HepG2 (cell line): ENCODE measurements around the gene VASN. TPM values are rescaled to one million over a fixed set of nuclear protein-coding genes. Genes with fewer than 3 reads are reported as not detected.
A peak's percentile ranks its signal among the peaks of the same experiment; 100 is the strongest.

Experiments
- AKAP8 ChIP-seq: sonication (generic); formaldehyde crosslinking; IDR thresholded peaks from 2 replicates; pipeline ENCODE4 v1.5.1; 2020; ENCODE audit warnings: mild to moderate bottlenecking, missing genetic modification reagents
- BCL6 ChIP-seq: IDR thresholded peaks from 2 replicates; pipeline ENCODE4 v1.6.1; 2016; ENCODE audit warnings: missing genetic modification reagents, missing compliant biosample characterization
- CENPT ChIP-seq: sonication (generic); formaldehyde crosslinking; IDR thresholded peaks from 2 replicates; pipeline ENCODE4 v1.8.0; 2022; ENCODE audit warnings: low read depth, mild to moderate bottlenecking, moderate library complexity, missing genetic modification reagents
- CREB3 ChIP-seq: sonication (generic); formaldehyde crosslinking; IDR thresholded peaks from 2 replicates; pipeline ENCODE4 v1.5.0; 2020; ENCODE audit warnings: missing genetic modification reagents
- HMGXB4 ChIP-seq, 2 experiments: sonication (generic) in 1 of 2; formaldehyde crosslinking in 1 of 2; IDR thresholded peaks; 2 replicates each; pipeline versions ENCODE4 v1.4.0 to v1.6.1; 2018 to 2020; ENCODE audit warnings: missing genetic modification reagents in 2 of 2, borderline replicate concordance in 1 of 2, low read depth in 1 of 2, mild to moderate bottlenecking in 1 of 2, missing biosample characterization in 1 of 2
- IRF9 ChIP-seq: sonication (generic); formaldehyde crosslinking; IDR thresholded peaks from 2 replicates; pipeline ENCODE4 v1.8.0; 2022; ENCODE audit warnings: missing genetic modification reagents, mild to moderate bottlenecking, borderline replicate concordance
- MTERF4 ChIP-seq: sonication (generic); formaldehyde crosslinking; IDR thresholded peaks from 2 replicates; pipeline ENCODE4 v1.8.0; 2023; ENCODE audit warnings: mild to moderate bottlenecking, missing genetic modification reagents
- NCOR1 ChIP-seq: fragments of 200-600 bp; sonication (generic); IDR thresholded peaks from 2 replicates; pipeline ENCODE4 v1.7.0; 2017; ENCODE audit warnings: antibody characterized with exemption, low read length, borderline replicate concordance
- NR2C2 ChIP-seq: sonication (generic); formaldehyde crosslinking; IDR thresholded peaks from 2 replicates; pipeline ENCODE4 v1.4.0; 2020; ENCODE audit warnings: missing genetic modification reagents, mild to moderate bottlenecking, moderate library complexity, borderline replicate concordance
- POGZ ChIP-seq: sonication (generic); formaldehyde crosslinking; IDR thresholded peaks from 2 replicates; pipeline ENCODE4 v1.4.0; 2020; ENCODE audit warnings: mild to moderate bottlenecking, missing genetic modification reagents
- RARA ChIP-seq: IDR thresholded peaks from 2 replicates; pipeline ENCODE4 v1.6.1; 2016; ENCODE audit warnings: missing genetic modification reagents, missing compliant biosample characterization
- SOX5 ChIP-seq: IDR thresholded peaks from 2 replicates; pipeline ENCODE4 v1.6.1; 2016; ENCODE audit warnings: borderline replicate concordance
- SPEN ChIP-seq: sonication (generic); formaldehyde crosslinking; IDR thresholded peaks from 2 replicates; pipeline ENCODE4 v1.5.1; 2020; ENCODE audit warnings: low read depth, mild to moderate bottlenecking, missing genetic modification reagents
- U2AF1 ChIP-seq: fragments of 200-400 bp; formaldehyde crosslinking; optimal IDR thresholded peaks from 2 replicates; pipeline ENCODE3; 2017; ENCODE audit warnings: mild to moderate bottlenecking, low read depth, low read length
- ZBTB25 ChIP-seq: IDR thresholded peaks from 2 replicates; pipeline ENCODE4 v1.6.1; 2018; ENCODE audit warnings: missing genetic modification reagents
- ZBTB38 ChIP-seq: sonication (generic); formaldehyde crosslinking; IDR thresholded peaks from 2 replicates; pipeline ENCODE4 v1.5.1; 2020; ENCODE audit warnings: mild to moderate bottlenecking, missing genetic modification reagents
- ZC3H13 ChIP-seq: sonication (generic); formaldehyde crosslinking; IDR thresholded peaks from 2 replicates; pipeline ENCODE4 v1.8.1; 2023; ENCODE audit warnings: mild to moderate bottlenecking, missing genetic modification reagents, moderate library complexity
- ZFY ChIP-seq: sonication (generic); formaldehyde crosslinking; IDR thresholded peaks from 2 replicates; pipeline ENCODE4 v1.4.0; 2020; ENCODE audit warnings: missing genetic modification reagents
- ZNF563 ChIP-seq: sonication (generic); formaldehyde crosslinking; IDR thresholded peaks from 2 replicates; pipeline ENCODE4 v1.8.0; 2022; ENCODE audit warnings: mild to moderate bottlenecking, moderate library complexity, missing genetic modification reagents
- ZNF567 ChIP-seq: sonication (generic); formaldehyde crosslinking; IDR thresholded peaks from 2 replicates; pipeline ENCODE4 v1.8.1; 2023; ENCODE audit warnings: mild to moderate bottlenecking, missing genetic modification reagents, borderline replicate concordance
- ZNF644 ChIP-seq: IDR thresholded peaks from 2 replicates; pipeline ENCODE4 v1.6.1; 2016; ENCODE audit warnings: low read depth
- polyA plus RNA-seq, 8 experiments: library from polyadenylated mRNA; depleted of rRNA in 3 of 8; stranded (reverse) in 7 of 8; unstranded in 1 of 8; fragments of >200 nt; fragmentation: Illumina TruSeq in 4 of 8; extraction: Trizol in 4 of 8; gene quantifications; 2 replicates each; pipeline versions ENCODE4 v1.2.1 to v1.2.3, GENCODE V29; 2011 to 2016; ENCODE audit warnings: low read depth in 4 of 8, missing spikeins in 1 of 8, mixed read lengths in 1 of 8; ENCODE audit not compliant: insufficient read depth in 1 of 8
- total RNA-seq, 5 experiments: library from RNA; depleted of rRNA; stranded (reverse); fragments of >200 nt; fragmentation: Illumina TruSeq; extraction: Trizol; gene quantifications; 2 replicates each; pipeline ENCODE4 v1.2.3, GENCODE V29; 2016; ENCODE audit warnings: low read depth in 1 of 5
- TF ChIP-seq, protein P1 (sequence below): sonication (generic); formaldehyde crosslinking; IDR thresholded peaks from 2 replicates; pipeline ENCODE4 v1.5.1; 2020; ENCODE audit warnings: mild to moderate bottlenecking, moderate library complexity, missing genetic modification reagents

VASN gene
- total and polyA plus RNA-seq, 2 of the 13 experiments (the other 11 are each of a cell fraction or from before 2014, with no cell fraction given) = 8.4 to 18.2 TPM

- TF ChIP-seq, protein P1, sequence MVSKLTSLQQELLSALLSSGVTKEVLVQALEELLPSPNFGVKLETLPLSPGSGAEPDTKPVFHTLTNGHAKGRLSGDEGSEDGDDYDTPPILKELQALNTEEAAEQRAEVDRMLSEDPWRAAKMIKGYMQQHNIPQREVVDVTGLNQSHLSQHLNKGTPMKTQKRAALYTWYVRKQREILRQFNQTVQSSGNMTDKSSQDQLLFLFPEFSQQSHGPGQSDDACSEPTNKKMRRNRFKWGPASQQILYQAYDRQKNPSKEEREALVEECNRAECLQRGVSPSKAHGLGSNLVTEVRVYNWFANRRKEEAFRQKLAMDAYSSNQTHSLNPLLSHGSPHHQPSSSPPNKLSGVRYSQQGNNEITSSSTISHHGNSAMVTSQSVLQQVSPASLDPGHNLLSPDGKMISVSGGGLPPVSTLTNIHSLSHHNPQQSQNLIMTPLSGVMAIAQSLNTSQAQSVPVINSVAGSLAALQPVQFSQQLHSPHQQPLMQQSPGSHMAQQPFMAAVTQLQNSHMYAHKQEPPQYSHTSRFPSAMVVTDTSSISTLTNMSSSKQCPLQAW = peak; percentile 91
- TF ChIP-seq RARA (CRISPR knock-in tag) (no peak), NCOR1 (no peak), ZBTB25 (CRISPR knock-in tag) (no peak), U2AF1 (no peak), ZNF563 (CRISPR knock-in tag) (no peak), ZNF644 (CRISPR knock-in tag) (no peak), CREB3 (CRISPR knock-in tag) (no peak), ZNF567 (0 out of 2 replicates have a peak, but pooled peaks have one; percentile 53), MTERF4 (CRISPR knock-in tag) (no peak), ZBTB38 (CRISPR knock-in tag) (peak; percentile 94), SOX5 (CRISPR knock-in tag) (no peak), NR2C2 (CRISPR knock-in tag) (peak; percentile 42; the same call in 1 of the 2 replicates), SPEN (CRISPR knock-in tag) (peak; percentile 57), ZC3H13 (no peak), CENPT (no peak), POGZ (no peak), AKAP8 (no peak), BCL6 (0 out of 2 replicates have a peak, but pooled peaks have one; percentile 16), HMGXB4 (CRISPR knock-in tag; IDR thresholded peaks at IDR 0.05; ENCODE audit: borderline replicate concordance in 1 of 2, low read depth in 1 of 2) (peak; percentile 81 to 90; a peak in 3 of 4 replicates), IRF9 (0 out of 2 replicates have a peak, but pooled peaks have one; percentile 44), ZFY (peak; percentile 59; the same call in 1 of the 2 replicates)
These were observed 30.9 kb downstream of the VASN start (continued) for GRCh38 chr16:4402439-4403132.
